CD4-positive, alpha-beta T cell treated with Interleukin-2 at 100 ng/mL for 4 hours (primary cell): ENCODE results near the gene NPFFR2.
"Not testable (repeated sequence)": the region's sequence is repeated elsewhere in the genome, so short reads cannot be mapped to it uniquely, and the experiment has no call there.

Experiments
- DNase-seq: peaks from one replicate; pipeline ENCODE4 v3.0.0-alpha.2; 2020; ENCODE audit warnings: low spot score

The NPFFR2 gene

GRCh38 chr4:72112514-72113156 lies 80.8 kb downstream of the NPFFR2 start:
- no peak for DNase-seq

DNA sequence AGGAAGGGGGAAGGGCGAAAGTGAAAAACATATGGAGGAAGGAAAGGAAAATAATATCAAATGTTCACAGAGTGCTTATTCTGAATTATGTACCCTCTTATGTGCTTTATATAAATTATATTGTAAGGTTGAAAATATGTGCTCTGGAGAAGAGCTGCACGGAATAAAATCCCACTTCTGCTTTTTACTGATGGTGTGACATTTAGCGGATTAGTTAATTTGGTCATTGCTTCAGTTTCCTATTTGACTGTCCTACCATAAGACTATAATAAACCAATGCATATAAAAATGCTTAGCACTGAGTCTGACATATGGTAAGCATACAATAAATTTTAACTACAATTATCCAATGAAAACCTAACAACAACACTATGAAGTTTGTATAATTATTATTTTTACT lies 86.2 kb downstream of the NPFFR2 start:
- DNase-seq, result no peak

DNA sequence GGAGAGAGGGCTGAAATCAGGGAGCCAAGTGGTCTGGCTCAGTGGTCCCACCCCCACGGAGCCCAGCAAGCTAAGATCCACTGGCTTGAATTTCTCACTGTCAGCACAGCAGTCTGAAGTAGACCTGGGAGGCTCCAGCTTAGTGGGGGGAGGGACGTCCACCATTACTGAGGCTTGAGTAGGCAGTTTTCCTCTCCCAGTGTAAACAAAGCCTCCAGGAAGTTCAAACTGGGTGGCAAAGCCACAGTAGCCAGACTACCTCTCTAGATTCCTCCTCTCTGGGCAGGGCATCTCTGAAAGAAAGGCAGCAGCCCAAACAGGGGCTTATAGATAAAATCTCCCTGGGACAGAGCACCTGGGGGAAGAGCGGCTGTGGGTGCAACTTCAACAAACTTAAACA lies 88.1 kb downstream of the NPFFR2 start:
- DNase-seq, result no peak

- DNase-seq, result no peak
These were observed 96.9 kb downstream of the NPFFR2 start for GRCh38 chr4:72128741-72129140.

DNA sequence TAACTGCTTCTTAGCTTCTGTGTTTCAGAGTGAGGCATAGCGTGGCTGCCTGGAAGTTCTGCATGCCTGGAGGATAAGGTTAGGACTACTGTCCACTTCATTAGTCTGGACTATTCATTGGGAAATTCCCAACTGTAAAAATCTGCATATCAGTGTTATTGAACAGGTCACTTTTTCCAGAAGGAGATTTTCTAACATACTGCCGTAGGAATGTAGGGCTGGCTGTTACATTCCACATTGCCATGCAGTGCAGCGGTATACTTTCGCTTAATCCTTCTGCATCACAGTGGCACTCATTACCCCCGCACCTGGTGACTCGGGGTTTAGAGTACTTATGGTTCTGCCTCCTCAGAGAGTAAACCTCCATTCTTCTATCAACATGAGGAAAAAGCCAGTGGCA lies 104.6 kb downstream of the NPFFR2 start:
- no peak for DNase-seq

DNA sequence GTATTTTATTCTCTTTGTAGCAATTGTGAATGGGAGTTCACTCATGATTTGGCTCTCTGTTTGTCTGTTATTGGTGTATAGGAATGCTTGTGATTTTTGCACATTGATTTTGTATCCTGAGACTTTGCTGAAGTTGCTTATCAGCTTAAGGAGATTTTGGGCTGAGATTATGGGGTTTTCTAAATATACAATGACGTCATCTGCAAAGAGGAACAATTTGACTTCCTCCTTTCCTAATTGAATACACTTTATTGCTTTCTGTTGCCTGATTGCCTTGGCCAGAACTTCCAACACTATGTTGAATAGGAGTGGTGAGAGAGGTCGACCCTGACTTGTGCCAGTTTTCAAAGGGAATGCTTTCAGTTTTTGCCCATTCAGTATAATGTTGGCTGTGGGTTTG lies 108.2 kb downstream of the NPFFR2 start:
- not testable (repeated sequence) for DNase-seq

- no peak for DNase-seq
These were observed 112.4 kb downstream of the NPFFR2 start for GRCh38 chr4:72144241-72144640.

DNA sequence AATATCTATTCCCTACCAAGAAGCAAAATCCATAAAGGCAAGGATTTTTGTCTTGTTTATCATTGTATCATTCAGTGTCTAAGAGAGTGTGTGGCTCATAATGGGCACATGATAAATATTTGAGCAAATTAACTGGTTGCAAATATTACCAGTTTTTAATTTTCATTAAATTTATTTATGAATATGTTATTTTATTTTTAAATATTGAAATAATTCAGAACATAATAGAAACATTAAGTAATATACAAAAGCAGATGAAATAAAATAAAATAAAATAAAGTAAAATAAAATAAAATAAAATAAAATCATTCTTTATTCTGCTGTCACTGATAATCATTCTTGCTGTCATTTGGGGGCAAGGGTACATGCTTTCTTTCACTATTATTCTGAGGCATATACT lies 120.9 kb downstream of the NPFFR2 start:
- DNase-seq, result no peak

DNA sequence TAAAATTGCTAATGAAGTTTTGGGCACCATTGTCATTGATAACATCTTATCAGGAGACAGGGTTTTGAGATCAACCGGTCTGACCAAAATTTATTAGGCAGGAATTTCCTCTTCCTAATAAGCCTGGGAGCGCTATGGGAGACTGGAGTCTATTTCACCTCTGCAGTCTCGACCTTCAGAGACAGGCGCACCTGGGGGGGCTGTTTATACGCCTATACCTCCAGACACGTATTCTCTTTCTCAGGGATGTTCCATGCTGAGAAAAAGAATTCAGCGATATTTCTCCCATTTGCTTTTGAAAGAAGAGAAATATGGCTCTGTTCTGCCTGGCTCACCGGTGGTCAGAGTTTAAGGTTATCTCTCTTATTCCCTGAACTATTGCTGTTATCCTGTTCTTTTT lies 121.8 kb downstream of the NPFFR2 start:
- not testable (repeated sequence) for DNase-seq

DNA sequence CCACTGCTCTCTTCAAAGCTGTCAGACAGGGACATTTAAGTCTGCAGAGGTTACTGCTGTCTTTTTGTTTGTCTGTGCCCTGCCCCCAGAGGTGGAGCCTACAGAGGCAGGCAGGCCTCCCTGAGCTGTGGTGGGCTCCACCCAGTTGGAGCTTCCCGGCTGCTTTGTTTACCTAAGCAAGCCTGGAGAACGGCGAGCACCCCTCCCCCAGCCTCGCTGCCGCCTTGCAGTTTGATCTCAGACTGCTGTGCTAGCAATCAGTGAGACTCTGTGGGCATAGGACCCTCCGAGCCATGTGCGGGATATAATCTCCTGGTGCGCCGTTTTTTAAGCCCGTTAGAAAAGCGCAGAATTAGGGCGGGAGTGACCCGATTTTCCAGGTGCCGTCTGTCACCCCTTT lies 137.5 kb downstream of the NPFFR2 start:
- not testable (repeated sequence) for DNase-seq

- no peak for DNase-seq
These were observed 138.1 kb downstream of the NPFFR2 start for GRCh38 chr4:72169861-72170260.

DNA sequence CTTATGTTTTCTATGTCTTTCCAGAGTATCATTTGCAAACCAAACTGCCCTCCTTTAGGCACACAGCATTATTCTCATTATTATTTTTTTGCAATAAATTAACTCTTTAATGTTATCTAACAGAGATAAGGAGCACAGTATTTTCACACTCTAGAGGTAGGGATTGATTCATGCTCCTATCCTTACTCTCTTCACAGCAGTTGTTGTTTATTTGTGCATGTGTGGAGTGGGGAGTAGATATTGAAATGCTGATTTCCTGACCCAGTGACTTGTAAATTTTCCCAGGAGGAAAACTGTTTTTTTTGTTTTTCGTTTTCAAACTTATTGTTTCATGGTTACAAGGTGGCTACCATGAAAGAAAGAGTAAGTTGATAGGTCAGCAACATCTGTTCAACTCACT lies 140.0 kb downstream of the NPFFR2 start:
- DNase-seq, result no peak

DNA sequence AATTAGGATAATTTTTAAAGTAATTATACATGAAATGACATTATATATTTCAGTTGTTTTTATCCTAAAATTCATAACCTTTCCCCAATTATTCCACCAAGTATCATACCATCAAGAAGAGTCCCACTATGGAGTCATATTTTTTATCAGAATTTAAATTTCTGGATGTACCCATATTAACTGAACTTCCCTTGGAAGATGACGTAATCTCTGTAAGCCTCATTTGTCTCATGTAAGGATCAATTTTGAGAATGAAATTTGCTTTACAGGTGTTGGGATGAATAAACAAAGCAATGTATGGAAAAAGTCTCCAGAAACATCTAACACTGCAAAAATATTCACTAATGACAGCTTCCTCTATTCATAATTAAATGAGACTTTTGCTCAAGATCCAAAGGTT lies 147.5 kb downstream of the NPFFR2 start:
- no peak for DNase-seq

DNA sequence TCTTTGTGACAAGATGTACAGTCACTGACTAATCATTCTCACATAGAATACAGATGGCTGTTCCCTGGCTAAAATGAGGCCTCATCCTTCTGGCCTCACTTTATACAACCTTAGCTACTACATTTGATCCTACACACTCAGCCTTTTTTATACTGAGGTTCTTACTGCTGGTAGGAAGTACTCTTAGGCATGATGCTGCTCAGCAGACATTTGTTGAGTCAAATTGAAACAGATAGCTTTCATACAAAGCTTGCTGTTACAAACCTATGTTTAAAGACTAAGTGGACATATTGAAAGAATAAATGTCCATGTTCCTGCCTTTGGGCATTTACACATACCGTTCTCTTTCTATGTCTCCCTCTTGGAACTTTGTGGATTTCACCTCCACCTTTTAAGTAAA lies 154.9 kb downstream of the NPFFR2 start:
- no peak for DNase-seq

DNA sequence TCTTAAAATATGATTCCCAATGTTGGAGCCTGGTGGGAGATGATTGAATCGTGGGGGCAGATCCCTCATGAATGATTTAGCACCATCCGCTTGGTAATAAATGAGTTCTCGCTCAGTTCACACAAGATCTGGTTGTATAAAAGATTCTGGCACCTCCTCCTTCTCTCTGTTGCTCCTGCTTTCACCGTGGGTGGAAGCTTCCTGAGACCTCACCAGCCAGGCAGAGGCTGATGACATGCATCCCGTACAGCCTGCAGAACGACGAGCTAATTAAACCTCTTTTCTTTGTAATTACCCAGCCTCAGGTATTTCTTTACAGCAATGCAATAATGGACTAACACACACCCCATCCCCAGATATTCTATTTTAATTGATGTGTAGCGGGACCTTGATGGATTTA lies 162.2 kb downstream of the NPFFR2 start:
- no peak for DNase-seq

- DNase-seq, result no peak
These were observed 162.7 kb downstream of the NPFFR2 start for GRCh38 chr4:72194453-72194852.
